Uterus (tissue), 2 donors: Measurements from ENCODE around the gene TFB2M.

Experiments
- CTCF ChIP-seq, 4 experiments: fragments of 200-600 bp in 2 of 4; fragments of 450-650 bp in 2 of 4; sonication (generic) in 2 of 4; IDR thresholded peaks; one replicate each; pipeline ENCODE4 v1.5.1; 2016 to 2019; ENCODE audit warnings: antibody characterized with exemption in 4 of 4, mild to moderate bottlenecking in 2 of 4, moderate library complexity in 1 of 4
- POLR2A ChIP-seq, 2 donors: fragments of 450-650 bp; IDR thresholded peaks; one replicate each; pipeline ENCODE4 v1.6.1; 2016; ENCODE audit warnings: antibody characterized with exemption in 2 of 2, mild to moderate bottlenecking in 1 of 2, moderate library complexity in 1 of 2

GRCh38 chr1:246506367-246506673, 59.7 kb downstream of the TFB2M start:
- no peak for TF ChIP-seq POLR2A (IDR thresholded peaks at IDR 0.05)
- no peak for TF ChIP-seq CTCF (IDR thresholded peaks at IDR 0.05)
